ENCODE data around the gene RPF1.

DNA sequence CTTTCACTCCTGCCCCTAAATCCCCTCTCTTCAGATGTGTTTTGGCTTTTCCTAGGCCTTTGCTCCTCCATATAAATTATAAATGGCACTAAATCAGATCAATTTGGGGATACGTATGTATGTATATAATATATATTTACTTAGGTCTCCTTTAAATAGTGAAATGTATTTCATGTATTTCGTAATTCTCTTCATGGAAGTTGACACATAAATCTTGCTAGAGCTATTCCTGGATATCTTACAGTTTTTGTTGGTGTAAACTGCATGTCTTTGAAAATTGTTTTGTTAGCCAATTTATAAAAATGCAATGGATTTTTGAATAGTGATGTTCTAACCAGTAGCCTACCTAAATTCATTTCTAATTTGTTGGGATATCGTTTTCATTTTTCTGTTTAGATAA, 9.0 kb downstream of the RPF1 start:
- TF ChIP-seq, protein P1, sequence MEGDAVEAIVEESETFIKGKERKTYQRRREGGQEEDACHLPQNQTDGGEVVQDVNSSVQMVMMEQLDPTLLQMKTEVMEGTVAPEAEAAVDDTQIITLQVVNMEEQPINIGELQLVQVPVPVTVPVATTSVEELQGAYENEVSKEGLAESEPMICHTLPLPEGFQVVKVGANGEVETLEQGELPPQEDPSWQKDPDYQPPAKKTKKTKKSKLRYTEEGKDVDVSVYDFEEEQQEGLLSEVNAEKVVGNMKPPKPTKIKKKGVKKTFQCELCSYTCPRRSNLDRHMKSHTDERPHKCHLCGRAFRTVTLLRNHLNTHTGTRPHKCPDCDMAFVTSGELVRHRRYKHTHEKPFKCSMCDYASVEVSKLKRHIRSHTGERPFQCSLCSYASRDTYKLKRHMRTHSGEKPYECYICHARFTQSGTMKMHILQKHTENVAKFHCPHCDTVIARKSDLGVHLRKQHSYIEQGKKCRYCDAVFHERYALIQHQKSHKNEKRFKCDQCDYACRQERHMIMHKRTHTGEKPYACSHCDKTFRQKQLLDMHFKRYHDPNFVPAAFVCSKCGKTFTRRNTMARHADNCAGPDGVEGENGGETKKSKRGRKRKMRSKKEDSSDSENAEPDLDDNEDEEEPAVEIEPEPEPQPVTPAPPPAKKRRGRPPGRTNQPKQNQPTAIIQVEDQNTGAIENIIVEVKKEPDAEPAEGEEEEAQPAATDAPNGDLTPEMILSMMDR (IDR thresholded peaks at IDR 0.05) = no peak
- TF ChIP-seq POLR2A (IDR thresholded peaks at IDR 0.05) = no peak

All from adrenal gland (tissue), 5 donors.